Esophagus squamous epithelium (tissue), 5 donors: ENCODE results near the gene PTPN14. TPM values are rescaled to one million over a fixed set of nuclear protein-coding genes. Genes with fewer than 3 reads are reported as not detected.
A peak's percentile ranks its signal among the peaks of the same experiment; 100 is the strongest.

Experiments used
- DNase-seq: peaks from one replicate; lab custom pipeline; 2025; lab: John Stamatoyannopoulos, UW
- H3K27ac ChIP-seq, 4 donors: fragments of 200-600 bp; sonication (generic); one replicate each; pipeline ENCODE4 v1.5.1; 2016 to 2019; ENCODE audit warnings: mild to moderate bottlenecking in 1 of 4
- H3K27me3 ChIP-seq, 4 donors: fragments of 200-600 bp; sonication (generic); 1 replicate in 3 of 4; 2 replicates in 1 of 4; pipeline versions ENCODE4 v1.5.1 to v1.6.0; 2017 to 2021; ENCODE audit warnings: antibody characterized with exemption in 1 of 4
- H3K36me3 ChIP-seq, 3 donors: fragments of 200-600 bp; sonication (generic); one replicate each; pipeline ENCODE4 v1.5.1; 2016 to 2019
- H3K4me1 ChIP-seq, 3 donors: fragments of 200-600 bp; sonication (generic); one replicate each; pipeline ENCODE4 v1.5.1; 2017 to 2019
- H3K4me3 ChIP-seq, 4 donors: fragments of 200-600 bp; sonication (generic); 1 replicate in 3 of 4; 2 replicates in 1 of 4; pipeline ENCODE4 v1.5.1; 2016 to 2019; ENCODE audit warnings: mild to moderate bottlenecking in 2 of 4, moderate library complexity in 1 of 4
- H3K9me3 ChIP-seq, 3 donors: fragments of 200-600 bp; sonication (generic); one replicate each; pipeline ENCODE4 v1.5.1; 2016 to 2019
- CTCF ChIP-seq, 6 experiments: fragments of 450-650 bp in 4 of 6; fragments of 200-600 bp in 2 of 6; sonication (generic) in 2 of 6; IDR thresholded peaks; one replicate each; pipeline ENCODE4 v1.5.1; 2016 to 2019; ENCODE audit warnings: antibody characterized with exemption in 6 of 6, mild to moderate bottlenecking in 4 of 6, moderate library complexity in 4 of 6
- POLR2A ChIP-seq, 4 donors: fragments of 450-650 bp; IDR thresholded peaks; one replicate each; pipeline ENCODE4 v1.6.1; 2017; ENCODE audit warnings: antibody characterized with exemption in 4 of 4, mild to moderate bottlenecking in 4 of 4, moderate library complexity in 3 of 4
- WGBS, 2 donors: methylation state at CpG; one replicate each; pipeline ENCODE4 v1.1.5; 2018; 5-methylcytosine and 5-hydroxymethylcytosine counted together
- intact Hi-C: fragments of 100-400 bp; cut with DNase I; formaldehyde crosslinking; loops from one replicate; pipeline ENCODE4 v1.15.0; 2022
- total RNA-seq, 4 donors: library from RNA; depleted of rRNA; stranded (reverse); fragments of >200 nt; gene quantifications; one replicate each; pipeline ENCODE4 v1.1.0, GENCODE V29; 2016
- donor health status: DM: yes; HTN: yes; CAD: no.

Gene PTPN14
- total RNA-seq, 4 donors from 2014 or later = 14.4 to 28.8 (median 15.7) TPM

- no peak for TF ChIP-seq CTCF (IDR thresholded peaks at IDR 0.05)
- no peak for TF ChIP-seq POLR2A (IDR thresholded peaks at IDR 0.05)
- no peak for DNase-seq
- intact Hi-C loops = no loop called here
- H3K27ac ChIP-seq = peak overlapping the region; percentile 46 to 69 (median 64)
- H3K4me3 ChIP-seq = peak overlapping the region in 2 of 4 donors; percentile 12 to 18
- H3K4me1 ChIP-seq = peaks cover 0 to 45% (median 32%) of the 10 kb centered on the region in 3 donors
- H3K27me3 ChIP-seq = no peaks in the 10 kb centered on the region
- 33% methylated on average over 7 to 8 of the region's 8 CpGs for WGBS, 2 donors
- no peaks in the 10 kb centered on the region for H3K9me3 ChIP-seq
- H3K36me3 ChIP-seq = peaks cover 0 to 4% (median 0%) of the 10 kb centered on the region in 3 donors
These were observed 104.4 kb downstream of the PTPN14 start for GRCh38 chr1:214446772-214447556.

GRCh38 chr1:214445831-214446614, 105.4 kb downstream of the PTPN14 start:
- Histone ChIP-seq H3K36me3 (no peaks in the 10 kb centered on the region), H3K9me3 (no peaks in the 10 kb centered on the region), H3K27me3 (no peaks in the 10 kb centered on the region), H3K4me3 (no peak overlapping the region), H3K4me1 (peaks cover 0 to 48% (median 38%) of the 10 kb centered on the region in 3 donors), H3K27ac (peak overlapping the region; percentile 14 to 69 (median 56))
- WGBS, 2 donors = 6 to 18% methylated on average over 2 of the region's 2 CpGs
- TF ChIP-seq POLR2A (IDR thresholded peaks at IDR 0.05) = no peak
- no peak for TF ChIP-seq CTCF (IDR thresholded peaks at IDR 0.05)
- no peak for DNase-seq
- intact Hi-C loops = no loop called here

- TF ChIP-seq CTCF (IDR thresholded peaks at IDR 0.05) (no peak), POLR2A (IDR thresholded peaks at IDR 0.05) (no peak)
- intact Hi-C loops = no loop called here
- H3K9me3 ChIP-seq = no peaks in the 10 kb centered on the region
- H3K27ac ChIP-seq = peak overlapping the region in 2 of 4 donors; percentile 25 to 65
- H3K4me1 ChIP-seq = peaks cover 7 to 56% (median 46%) of the 10 kb centered on the region in 3 donors
- H3K36me3 ChIP-seq = no peaks in the 10 kb centered on the region
- H3K4me3 ChIP-seq = no peak overlapping the region
- WGBS, 2 donors = 41 to 78% methylated on average over 3 of the region's 3 CpGs
- DNase-seq = no peak
- no peaks in the 10 kb centered on the region for H3K27me3 ChIP-seq
These were observed 106.2 kb downstream of the PTPN14 start for GRCh38 chr1:214445199-214445598.

- TF ChIP-seq CTCF (IDR thresholded peaks at IDR 0.05) (no peak), POLR2A (IDR thresholded peaks at IDR 0.05) (no peak)
- no peak for DNase-seq
- no peaks in the 10 kb centered on the region for H3K36me3 ChIP-seq
- peaks cover 16 to 64% (median 51%) of the 10 kb centered on the region in 3 donors for H3K4me1 ChIP-seq
- H3K9me3 ChIP-seq = no peaks in the 10 kb centered on the region
- WGBS, 2 donors = 67 to 88% methylated on average over 3 of the region's 3 CpGs
- intact Hi-C loops = no loop called here
- no peaks in the 10 kb centered on the region for H3K27me3 ChIP-seq
- H3K4me3 ChIP-seq = no peak overlapping the region
- peak overlapping the region in 1 of 4 donors; percentile 25 for H3K27ac ChIP-seq
These were observed 107.0 kb downstream of the PTPN14 start for GRCh38 chr1:214444182-214444939.
